T-helper 1 cell treated with Interleukin-12 subunit alpha and Interleukin-12 subunit beta and Interleukin-4 antibody, amounts not matched to agents 30 μg/mL and 1 μg/mL, for 36 hours (primary cell): ENCODE data around the gene EPHA10.
A peak's percentile ranks its signal among the peaks of the same experiment; 100 is the strongest.
"Not testable (repeated sequence)": the region's sequence is repeated elsewhere in the genome, so short reads cannot be mapped to it uniquely, and the experiment has no call there.

ENCODE experiments used
- H3K27ac Mint-ChIP-seq: one replicate; pipeline ENCODE4 v1.8.0; 2021; ENCODE audit warnings: mild to moderate bottlenecking, mixed read lengths
- H3K27me3 Mint-ChIP-seq: one replicate; pipeline ENCODE4 v1.8.0; 2021; ENCODE audit warnings: low read depth, mixed read lengths
- H3K36me3 Mint-ChIP-seq: one replicate; pipeline ENCODE4 v1.8.0; 2021; ENCODE audit warnings: low read depth, mixed read lengths
- H3K4me1 Mint-ChIP-seq: one replicate; pipeline ENCODE4 v1.8.0; 2021; ENCODE audit warnings: low read depth, mixed read lengths
- H3K4me3 Mint-ChIP-seq: one replicate; pipeline ENCODE4 v1.8.0; 2021; ENCODE audit warnings: mild to moderate bottlenecking, moderate library complexity, mixed read lengths
- H3K9me3 Mint-ChIP-seq: one replicate; pipeline ENCODE4 v1.8.0; 2021; ENCODE audit warnings: mixed read lengths

Gene EPHA10

DNA sequence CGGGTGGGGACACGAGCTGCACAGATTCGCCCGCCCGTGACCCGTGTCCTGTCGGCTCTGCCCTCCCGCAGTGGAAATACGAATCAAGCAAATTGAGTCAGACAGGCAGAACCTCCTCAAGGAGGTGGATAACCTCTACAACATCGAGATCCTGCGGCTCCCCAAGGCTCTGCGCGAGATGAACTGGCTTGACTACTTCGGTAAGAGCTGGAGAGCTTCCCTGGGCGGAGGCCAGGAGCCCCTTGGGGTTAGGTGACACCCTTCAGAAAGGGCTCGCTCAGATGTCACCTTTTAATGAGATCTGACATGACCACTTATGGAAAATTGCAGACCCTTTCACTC, 72.1 kb downstream of the EPHA10 start:
- Mint-ChIP-seq H3K4me1 (peaks cover 38% of the 10 kb centered on the region), H3K27me3 (no peaks in the 10 kb centered on the region), H3K9me3 (no peaks in the 10 kb centered on the region), H3K4me3 (peak overlapping the region; percentile 95), H3K27ac (peak overlapping the region; percentile 87), H3K36me3 (peaks cover 23% of the 10 kb centered on the region)

DNA sequence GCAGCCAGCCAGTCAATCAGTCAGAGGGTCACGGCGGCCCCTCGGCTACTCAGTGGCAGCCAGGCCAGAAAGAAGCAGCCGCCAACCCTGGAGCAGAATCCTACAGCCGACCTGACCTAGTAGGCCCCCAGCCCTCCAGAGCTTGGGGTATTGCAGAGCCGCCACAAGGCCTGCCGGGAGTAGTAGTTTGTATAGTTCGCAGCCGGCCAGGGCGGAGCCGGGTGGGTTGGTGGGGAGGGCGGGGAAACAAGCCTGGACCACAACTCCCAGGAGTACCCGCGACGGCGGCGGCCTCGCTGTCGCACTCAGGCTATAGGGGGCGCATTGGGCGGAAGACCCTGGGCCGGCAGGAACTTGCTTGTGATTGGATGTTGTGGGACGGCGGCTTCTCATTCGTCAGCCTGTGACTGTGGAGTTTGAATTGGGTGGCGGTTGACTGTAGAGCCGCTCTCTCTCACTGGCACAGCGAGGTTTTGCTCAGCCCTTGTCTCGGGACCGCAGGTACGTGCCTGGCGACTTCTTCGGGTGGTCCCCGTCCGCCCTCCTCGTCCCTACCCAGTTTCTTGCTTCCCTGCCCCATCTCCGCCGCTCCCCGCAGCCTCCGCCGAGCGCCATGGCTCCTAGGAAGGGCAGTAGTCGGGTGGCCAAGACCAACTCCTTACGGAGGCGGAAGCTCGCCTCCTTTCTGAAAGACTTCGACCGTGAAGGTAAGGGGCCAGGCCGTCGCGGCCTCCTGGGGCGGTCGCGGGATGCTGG, 72.7 kb downstream of the EPHA10 start, which contains the start of gene CDCA8:
Gene CDCA8 (plus strand): TSS at position 439 of the 756 bp plus-strand sequence. CDS start 175 bp downstream, at position 614.
- H3K4me1 Mint-ChIP-seq: peaks cover 34% of the 10 kb centered on the region
- peak within 1 kb of the TSS; percentile 94 for H3K27ac Mint-ChIP-seq
- H3K4me3 Mint-ChIP-seq: peak within 1 kb of the TSS; percentile 95
- H3K27me3 Mint-ChIP-seq: no peaks in the 10 kb centered on the region
- H3K36me3 Mint-ChIP-seq: peaks cover 22% of the 10 kb centered on the region
- H3K9me3 Mint-ChIP-seq: no peaks in the 10 kb centered on the region

DNA sequence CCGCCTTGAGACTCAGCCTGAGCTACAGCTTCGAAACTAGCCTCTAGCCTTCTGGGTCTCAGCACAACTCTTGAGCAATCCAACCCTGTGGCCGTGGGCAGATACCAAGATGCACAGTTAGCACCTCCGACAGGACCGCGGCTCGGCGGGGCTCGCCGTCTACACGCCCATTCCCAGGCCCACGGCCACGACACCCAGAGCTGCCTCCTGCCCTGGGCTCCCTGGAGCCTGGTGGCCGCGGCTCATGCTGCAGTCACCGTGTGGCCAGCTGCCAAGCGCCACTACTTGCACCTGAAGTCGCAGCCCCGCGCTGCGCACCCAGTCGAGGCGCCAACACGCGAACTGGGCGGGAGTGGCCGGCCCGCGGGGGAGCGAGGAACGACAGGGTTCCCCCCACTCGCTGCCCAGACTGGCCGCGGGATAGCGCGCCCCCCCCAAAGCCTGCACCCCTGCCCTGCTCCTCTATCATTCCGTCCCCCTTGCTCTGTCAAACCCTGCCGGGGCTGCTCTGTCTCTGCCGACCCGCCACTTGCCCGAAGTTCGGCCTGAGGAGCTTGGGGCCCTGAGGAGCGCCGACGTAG, 73.3 kb downstream of the EPHA10 start:
- peaks cover 31% of the 10 kb centered on the region for H3K4me1 Mint-ChIP-seq
- H3K27me3 Mint-ChIP-seq: no peaks in the 10 kb centered on the region
- H3K27ac Mint-ChIP-seq: peak overlapping the region; percentile 94
- H3K36me3 Mint-ChIP-seq: peaks cover 15% of the 10 kb centered on the region
- H3K9me3 Mint-ChIP-seq: no peaks in the 10 kb centered on the region
- peak overlapping the region; percentile 95 for H3K4me3 Mint-ChIP-seq

DNA sequence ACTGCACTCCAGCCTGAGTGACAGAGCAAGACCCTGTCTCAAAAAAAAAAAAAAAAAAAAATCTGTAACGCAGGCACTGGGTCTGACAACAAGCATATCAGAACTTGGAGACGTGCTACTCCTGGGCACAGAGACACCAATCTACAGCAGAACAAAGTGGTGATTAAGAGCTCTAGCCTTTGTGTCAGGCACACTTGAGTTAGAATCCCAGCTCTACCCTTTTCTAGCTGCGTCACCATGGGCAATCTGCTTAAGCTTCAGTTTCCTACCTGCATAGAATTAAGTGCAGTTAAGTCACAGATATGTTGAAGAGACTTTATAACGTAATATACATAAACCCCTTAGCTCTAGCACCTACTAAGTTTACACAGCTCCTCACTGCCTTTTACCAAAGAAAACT, 76.0 kb downstream of the EPHA10 start:
- Mint-ChIP-seq H3K9me3 (no peaks in the 10 kb centered on the region), H3K27me3 (no peaks in the 10 kb centered on the region), H3K36me3 (peaks cover 8% of the 10 kb centered on the region), H3K4me1 (peaks cover 27% of the 10 kb centered on the region), H3K27ac (no peak overlapping the region), H3K4me3 (peak overlapping the region; percentile 95)

DNA sequence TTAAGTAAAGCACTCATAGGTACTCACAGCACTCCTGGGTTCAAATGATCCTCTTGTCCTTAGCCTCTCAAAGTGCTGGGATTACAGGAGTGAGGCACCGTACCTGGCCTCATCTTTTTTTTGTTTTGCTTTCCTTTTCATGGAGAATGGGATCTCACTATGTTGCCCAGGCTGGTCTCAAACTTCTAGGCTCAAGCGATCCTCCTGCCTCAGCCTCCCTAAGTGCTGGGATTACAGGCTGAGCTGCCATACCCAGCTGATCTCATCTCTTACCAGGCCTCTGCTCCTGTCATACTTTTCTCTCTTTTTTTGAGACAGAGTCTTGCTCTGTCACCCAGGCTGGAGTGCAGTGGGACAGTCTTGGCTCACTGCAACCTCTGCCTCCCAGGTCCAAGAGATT, 77.2 kb downstream of the EPHA10 start:
- not testable (repeated sequence) for H3K27ac Mint-ChIP-seq, H3K9me3 Mint-ChIP-seq, H3K27me3 Mint-ChIP-seq, H3K4me3 Mint-ChIP-seq, H3K36me3 Mint-ChIP-seq
- peaks cover 27% of the 10 kb centered on the region for H3K4me1 Mint-ChIP-seq

DNA sequence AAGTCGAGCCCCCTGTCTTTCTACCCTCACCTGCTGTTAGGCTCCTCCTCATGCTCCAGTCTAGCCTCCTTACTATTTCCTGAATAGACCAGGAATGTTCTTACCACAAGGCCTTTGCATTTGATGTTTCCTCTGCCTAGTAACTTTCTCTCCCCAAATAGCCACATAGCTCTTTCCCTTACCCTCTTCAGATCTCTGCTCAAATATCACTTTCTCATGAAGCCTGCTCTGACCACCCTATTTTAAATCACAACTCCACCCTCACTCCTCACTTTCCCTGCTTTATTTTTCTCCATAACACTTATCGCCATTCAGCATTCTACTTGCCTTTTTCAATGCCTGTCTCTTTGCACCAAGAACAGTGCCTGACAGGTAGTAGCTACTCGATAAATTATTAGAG, 79.2 kb downstream of the EPHA10 start:
- Mint-ChIP-seq H3K36me3 (peaks cover 11% of the 10 kb centered on the region), H3K27me3 (no peaks in the 10 kb centered on the region), H3K4me1 (peaks cover 17% of the 10 kb centered on the region), H3K27ac (no peak overlapping the region), H3K9me3 (no peaks in the 10 kb centered on the region), H3K4me3 (no peak overlapping the region)

DNA sequence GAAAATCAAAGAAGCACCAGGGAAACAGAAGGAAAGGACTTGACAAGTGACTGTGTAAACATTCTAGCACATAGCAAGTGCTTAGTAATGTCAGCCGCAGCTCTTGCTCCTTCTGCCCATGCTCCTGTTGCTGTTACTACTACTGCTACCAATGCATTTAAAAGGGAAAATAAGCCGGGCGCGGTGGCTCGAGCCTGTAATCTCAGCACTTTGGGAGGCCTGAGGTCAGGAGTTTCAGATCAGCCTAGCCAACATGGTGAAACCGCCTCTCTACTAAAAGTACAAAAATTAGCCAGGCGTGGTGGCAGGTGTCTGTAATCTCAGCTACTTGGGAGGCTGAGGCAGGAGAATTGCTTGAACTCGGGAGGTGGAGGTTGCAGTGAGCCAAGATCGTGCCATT, 80.7 kb downstream of the EPHA10 start:
- H3K27me3 Mint-ChIP-seq, H3K4me3 Mint-ChIP-seq, H3K9me3 Mint-ChIP-seq, H3K4me1 Mint-ChIP-seq, H3K27ac Mint-ChIP-seq: not testable (repeated sequence)
- H3K36me3 Mint-ChIP-seq: peaks cover 11% of the 10 kb centered on the region

DNA sequence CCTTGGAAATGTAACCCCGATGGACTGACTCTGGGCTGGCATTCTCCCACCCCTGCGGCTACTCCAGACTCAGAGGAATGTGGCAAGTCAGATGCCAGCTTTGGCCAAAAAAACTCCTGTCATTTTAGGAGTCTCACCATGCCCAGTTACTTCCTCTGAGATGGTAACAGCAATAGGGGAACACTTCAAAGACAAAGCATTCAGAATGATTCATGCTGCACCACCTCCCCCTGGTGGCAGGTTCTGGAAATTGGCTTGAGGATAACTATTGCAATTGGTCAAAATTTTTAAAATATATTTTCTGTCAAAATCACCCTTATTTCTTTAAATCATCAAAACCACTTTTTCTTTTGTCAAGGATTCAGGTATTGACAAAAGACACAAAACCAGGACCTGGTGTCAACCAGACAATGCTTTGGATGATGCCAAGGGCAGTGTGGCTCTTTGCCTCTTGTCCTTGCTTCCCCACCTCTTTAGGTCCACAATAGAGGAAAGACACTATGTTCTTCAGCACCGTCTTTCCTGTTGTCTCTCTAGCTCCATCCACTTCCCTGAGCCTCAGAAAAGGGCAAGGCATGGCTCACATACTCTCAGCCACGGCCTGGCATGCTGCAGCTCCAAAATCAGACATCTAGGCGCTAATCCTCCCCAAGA, 82.5 kb downstream of the EPHA10 start:
- Mint-ChIP-seq H3K9me3 (no peaks in the 10 kb centered on the region), H3K36me3 (peaks cover 7% of the 10 kb centered on the region)

DNA sequence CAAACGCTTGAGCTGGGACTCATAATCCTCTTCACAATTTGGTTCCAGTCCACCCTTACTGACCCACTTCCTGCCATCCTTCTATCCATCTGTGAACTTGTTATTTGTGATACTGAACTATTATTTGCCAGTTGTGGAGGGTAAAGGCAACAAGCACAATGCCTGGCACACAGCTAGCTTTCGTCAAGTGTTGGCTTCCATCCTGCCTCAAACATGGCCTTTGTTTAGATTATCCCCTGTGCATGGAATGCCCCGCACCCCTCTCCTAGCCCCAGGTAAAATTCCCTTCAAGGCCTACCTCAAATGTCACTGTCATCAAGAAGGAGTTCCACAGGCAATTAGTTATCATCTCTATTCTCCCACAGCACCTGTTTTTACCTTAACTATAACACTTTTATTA, 84.0 kb downstream of the EPHA10 start:
- Mint-ChIP-seq H3K4me3 (no peak overlapping the region), H3K4me1 (peaks cover 1% of the 10 kb centered on the region), H3K9me3 (no peaks in the 10 kb centered on the region), H3K27me3 (peaks cover 6% of the 10 kb centered on the region), H3K36me3 (peaks cover 7% of the 10 kb centered on the region), H3K27ac (no peak overlapping the region)

More for the DNA sequence above, 82.5 kb downstream of the EPHA10 start:
- Mint-ChIP-seq H3K4me1 (peaks cover 1% of the 10 kb centered on the region), H3K4me3 (no peak overlapping the region), H3K27ac (peak overlapping the region; percentile 6), H3K27me3 (no peaks in the 10 kb centered on the region)

DNA sequence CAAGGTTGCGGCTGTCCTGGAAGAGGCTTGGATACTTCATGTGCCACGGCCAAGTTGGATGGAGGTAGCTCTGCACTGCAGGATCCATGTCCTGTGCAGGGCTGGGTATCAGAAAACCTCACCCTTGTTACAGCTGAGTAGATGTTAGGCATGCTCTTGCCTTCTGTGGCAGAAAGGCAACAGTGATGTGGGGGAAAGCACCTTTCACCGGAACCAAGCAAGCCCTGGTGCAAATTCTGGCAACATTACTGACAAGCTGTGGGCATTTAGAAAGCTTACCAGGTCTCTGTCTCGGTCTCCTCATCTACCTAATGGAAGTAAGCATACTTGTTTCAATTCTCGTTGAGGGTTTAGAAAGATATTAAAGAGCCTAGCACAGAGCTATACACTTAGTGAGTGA, 87.1 kb downstream of the EPHA10 start:
- Mint-ChIP-seq H3K36me3 (peaks cover 1% of the 10 kb centered on the region), H3K27me3 (peaks cover 15% of the 10 kb centered on the region), H3K4me1 (peaks cover 14% of the 10 kb centered on the region), H3K4me3 (no peak overlapping the region), H3K27ac (no peak overlapping the region), H3K9me3 (no peaks in the 10 kb centered on the region)

DNA sequence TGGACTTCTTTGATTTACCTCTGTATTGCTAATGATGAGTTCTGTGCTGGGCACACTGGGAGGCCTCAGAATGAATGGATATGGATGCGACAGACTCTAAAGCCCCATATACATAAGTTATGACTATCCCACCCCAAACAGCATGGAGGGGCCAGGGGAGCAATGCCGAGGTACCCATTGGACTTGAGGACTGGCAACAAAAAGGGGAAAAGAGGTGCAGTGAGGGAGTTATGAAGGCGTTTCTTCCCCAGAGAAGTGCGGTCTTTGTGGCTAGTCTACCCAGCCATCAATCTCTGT, 87.8 kb downstream of the EPHA10 start:
- no peak overlapping the region for H3K27ac Mint-ChIP-seq
- H3K4me3 Mint-ChIP-seq: no peak overlapping the region

DNA sequence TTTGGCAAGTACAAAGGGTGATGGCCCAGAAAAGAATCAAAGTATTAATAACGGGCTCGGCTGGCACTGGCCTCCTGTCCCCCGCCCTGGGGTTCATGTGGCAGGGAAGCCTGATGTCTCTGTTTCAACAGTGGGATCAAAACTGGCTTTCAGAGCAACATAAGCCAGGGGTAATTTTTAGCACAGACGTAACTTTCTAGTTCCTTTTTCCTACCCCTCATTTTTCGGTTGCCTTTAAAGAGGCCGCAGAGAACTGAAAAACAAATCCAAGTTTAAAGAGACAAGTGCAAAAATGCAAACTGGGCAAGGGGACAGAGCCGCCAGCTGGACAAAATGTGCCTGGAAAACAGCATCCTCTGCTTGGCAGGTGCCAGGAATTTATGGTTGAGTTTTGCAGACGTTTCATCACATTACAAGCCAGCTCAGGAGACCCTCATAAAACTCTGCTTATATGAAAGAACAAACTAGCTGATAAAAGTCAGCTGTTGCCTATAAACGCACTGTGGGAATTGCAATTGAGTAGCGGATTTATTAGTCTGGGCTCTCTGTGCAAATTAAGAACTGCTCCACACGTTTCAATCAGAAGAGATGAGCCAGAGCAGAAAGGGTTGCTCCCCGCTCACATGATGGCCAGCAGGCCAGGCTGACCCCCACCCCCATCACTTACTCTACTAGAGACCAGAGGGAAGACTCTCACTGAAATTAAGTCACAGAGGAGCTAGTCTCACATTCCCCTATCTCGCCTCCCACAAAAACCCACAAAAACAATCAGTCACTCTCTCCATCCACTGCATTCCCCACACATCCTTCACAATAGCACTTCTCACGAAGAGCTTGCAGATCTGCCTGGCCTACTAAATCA, 88.4 kb downstream of the EPHA10 start:
- Mint-ChIP-seq H3K4me3 (no peak overlapping the region), H3K4me1 (peaks cover 14% of the 10 kb centered on the region), H3K9me3 (no peaks in the 10 kb centered on the region), H3K27me3 (peaks cover 26% of the 10 kb centered on the region), H3K36me3 (no peaks in the 10 kb centered on the region), H3K27ac (no peak overlapping the region)

More for the DNA sequence above, 87.8 kb downstream of the EPHA10 start:
- Mint-ChIP-seq H3K27me3 (peaks cover 21% of the 10 kb centered on the region), H3K9me3 (no peaks in the 10 kb centered on the region), H3K4me1 (peaks cover 14% of the 10 kb centered on the region), H3K36me3 (no peaks in the 10 kb centered on the region)

DNA sequence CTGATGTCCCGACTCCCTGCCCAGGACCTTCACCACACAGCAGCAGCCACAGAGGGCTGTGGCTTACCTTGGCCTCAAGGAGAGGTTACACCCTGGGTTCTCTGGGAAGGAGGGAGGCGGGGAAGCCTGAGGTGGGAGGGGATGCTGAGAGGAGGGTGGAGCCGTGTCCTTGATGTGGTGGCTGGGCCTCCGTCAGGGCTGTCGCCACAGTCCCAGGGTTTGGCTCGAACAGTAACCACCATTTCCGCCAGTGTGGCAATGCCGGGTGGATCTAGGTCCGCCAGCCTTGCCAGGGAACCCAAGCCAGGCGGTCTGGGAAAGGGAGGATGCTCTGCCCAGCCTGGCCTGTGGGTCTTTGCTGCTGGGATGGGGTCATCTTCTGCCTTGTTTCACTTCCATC, 91.0 kb downstream of the EPHA10 start:
- peak overlapping the region; percentile 27 for H3K4me3 Mint-ChIP-seq
- H3K27ac Mint-ChIP-seq: peak overlapping the region; percentile 39
- peaks cover 14% of the 10 kb centered on the region for H3K4me1 Mint-ChIP-seq
- H3K9me3 Mint-ChIP-seq: no peaks in the 10 kb centered on the region
- peaks cover 32% of the 10 kb centered on the region for H3K27me3 Mint-ChIP-seq
- no peaks in the 10 kb centered on the region for H3K36me3 Mint-ChIP-seq

DNA sequence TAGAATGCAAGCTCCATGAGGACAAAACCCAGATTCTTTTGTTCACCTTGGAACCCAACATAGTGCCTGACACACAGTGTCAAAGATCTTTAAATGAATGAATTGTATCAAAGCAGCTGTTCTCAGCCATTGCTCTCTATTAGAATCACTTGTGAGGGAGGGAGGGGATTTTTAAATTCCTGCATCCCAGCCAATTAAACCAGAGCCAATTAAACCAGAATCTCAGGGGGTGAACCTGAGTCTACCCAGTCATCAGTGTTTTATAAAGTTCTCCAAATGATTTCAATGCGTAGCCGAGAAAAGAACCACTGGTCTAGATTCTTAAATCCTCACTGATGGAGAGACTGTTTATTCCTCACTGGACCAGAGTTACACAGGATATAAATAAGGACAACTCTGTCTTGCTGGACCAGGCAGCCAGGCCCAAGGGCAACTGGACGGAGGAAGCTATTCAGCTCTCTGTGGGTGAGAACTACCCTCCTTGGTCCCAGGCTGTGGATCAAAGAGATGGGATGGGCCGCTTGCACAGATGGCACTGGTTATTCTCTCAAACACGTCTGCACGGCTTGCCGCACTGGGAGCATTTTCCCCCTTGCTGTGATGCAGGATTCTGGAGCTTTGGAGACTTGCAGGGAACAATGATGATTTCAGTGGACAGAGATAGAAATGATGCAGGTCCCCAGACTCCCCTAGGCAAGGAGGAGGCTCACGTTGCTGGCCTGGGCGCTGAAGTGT, 92.6 kb downstream of the EPHA10 start:
- Mint-ChIP-seq H3K9me3 (no peaks in the 10 kb centered on the region), H3K4me3 (no peak overlapping the region), H3K27ac (no peak overlapping the region), H3K4me1 (peaks cover 13% of the 10 kb centered on the region), H3K36me3 (no peaks in the 10 kb centered on the region), H3K27me3 (peaks cover 32% of the 10 kb centered on the region)
